ENCODE measurements around the gene SGO2. TPM values are rescaled to one million over a fixed set of nuclear protein-coding genes. Genes with fewer than 3 reads are reported as not detected.

Gene SGO2
- total and polyA plus RNA-seq, 9 of the 15 experiments (the other 6 are each of a cell fraction or from before 2014, with no cell fraction given), result 14.5 to 25.9 (median 16.6) TPM

GRCh38 chr2:200624026-200624425 lies 98.0 kb downstream of the SGO2 start (continued):
- TF ChIP-seq, protein P1, sequence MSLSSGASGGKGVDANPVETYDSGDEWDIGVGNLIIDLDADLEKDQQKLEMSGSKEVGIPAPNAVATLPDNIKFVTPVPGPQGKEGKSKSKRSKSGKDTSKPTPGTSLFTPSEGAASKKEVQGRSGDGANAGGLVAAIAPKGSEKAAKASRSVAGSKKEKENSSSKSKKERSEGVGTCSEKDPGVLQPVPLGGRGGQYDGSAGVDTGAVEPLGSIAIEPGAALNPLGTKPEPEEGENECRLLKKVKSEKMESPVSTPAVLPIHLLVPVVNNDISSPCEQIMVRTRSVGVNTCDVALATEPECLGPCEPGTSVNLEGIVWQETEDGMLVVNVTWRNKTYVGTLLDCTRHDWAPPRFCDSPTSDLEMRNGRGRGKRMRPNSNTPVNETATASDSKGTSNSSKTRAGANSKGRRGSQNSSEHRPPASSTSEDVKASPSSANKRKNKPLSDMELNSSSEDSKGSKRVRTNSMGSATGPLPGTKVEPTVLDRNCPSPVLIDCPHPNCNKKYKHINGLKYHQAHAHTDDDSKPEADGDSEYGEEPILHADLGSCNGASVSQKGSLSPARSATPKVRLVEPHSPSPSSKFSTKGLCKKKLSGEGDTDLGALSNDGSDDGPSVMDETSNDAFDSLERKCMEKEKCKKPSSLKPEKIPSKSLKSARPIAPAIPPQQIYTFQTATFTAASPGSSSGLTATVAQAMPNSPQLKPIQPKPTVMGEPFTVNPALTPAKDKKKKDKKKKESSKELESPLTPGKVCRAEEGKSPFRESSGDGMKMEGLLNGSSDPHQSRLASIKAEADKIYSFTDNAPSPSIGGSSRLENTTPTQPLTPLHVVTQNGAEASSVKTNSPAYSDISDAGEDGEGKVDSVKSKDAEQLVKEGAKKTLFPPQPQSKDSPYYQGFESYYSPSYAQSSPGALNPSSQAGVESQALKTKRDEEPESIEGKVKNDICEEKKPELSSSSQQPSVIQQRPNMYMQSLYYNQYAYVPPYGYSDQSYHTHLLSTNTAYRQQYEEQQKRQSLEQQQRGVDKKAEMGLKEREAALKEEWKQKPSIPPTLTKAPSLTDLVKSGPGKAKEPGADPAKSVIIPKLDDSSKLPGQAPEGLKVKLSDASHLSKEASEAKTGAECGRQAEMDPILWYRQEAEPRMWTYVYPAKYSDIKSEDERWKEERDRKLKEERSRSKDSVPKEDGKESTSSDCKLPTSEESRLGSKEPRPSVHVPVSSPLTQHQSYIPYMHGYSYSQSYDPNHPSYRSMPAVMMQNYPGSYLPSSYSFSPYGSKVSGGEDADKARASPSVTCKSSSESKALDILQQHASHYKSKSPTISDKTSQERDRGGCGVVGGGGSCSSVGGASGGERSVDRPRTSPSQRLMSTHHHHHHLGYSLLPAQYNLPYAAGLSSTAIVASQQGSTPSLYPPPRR (CRISPR knock-in tag; IDR thresholded peaks at IDR 0.05; ENCODE audit: borderline replicate concordance), result no peak
- TF ChIP-seq AFF4 (CRISPR knock-in tag; IDR thresholded peaks at IDR 0.05), result no peak
- TF ChIP-seq ZNF589 (CRISPR knock-in tag; IDR thresholded peaks at IDR 0.05; ENCODE audit: low read depth), result no peak
- TF ChIP-seq ELF2 (CRISPR knock-in tag; IDR thresholded peaks at IDR 0.05), result no peak
- TF ChIP-seq CREB3L1 (IDR thresholded peaks at IDR 0.05; ENCODE audit: borderline replicate concordance, low read depth), result no peak

Measured in K562 (cell line).